Peyer's patch (tissue), 4 donors: ENCODE measurements around the gene MCTP1.

Source experiments
- CTCF ChIP-seq, 6 experiments: fragments of 450-650 bp in 4 of 6; fragments of 200-600 bp in 2 of 6; sonication (generic) in 1 of 6; IDR thresholded peaks; one replicate each; pipeline ENCODE4 v1.5.1; 2017 to 2019; ENCODE audit warnings: antibody characterized with exemption in 6 of 6, mild to moderate bottlenecking in 3 of 6, moderate library complexity in 1 of 6
- POLR2A ChIP-seq, 2 donors: fragments of 450-650 bp; IDR thresholded peaks; one replicate each; pipeline ENCODE4 v1.5.1; 2017; ENCODE audit warnings: antibody characterized with exemption in 2 of 2, mild to moderate bottlenecking in 2 of 2, moderate library complexity in 2 of 2

GRCh38 chr5:94692581-94692980 lies 592.3 kb downstream of the MCTP1 start:
- TF ChIP-seq CTCF (IDR thresholded peaks at IDR 0.05) (no peak), POLR2A (IDR thresholded peaks at IDR 0.05) (no peak)
